SHP77 treated with DMSO at 0.1 percent for 48 hours (cell line): ENCODE results near the gene CHST13.

Experiments used
- DNase-seq: peaks from one replicate; lab custom pipeline; 2025; lab: John Stamatoyannopoulos, UW

The CHST13 gene, protein sequence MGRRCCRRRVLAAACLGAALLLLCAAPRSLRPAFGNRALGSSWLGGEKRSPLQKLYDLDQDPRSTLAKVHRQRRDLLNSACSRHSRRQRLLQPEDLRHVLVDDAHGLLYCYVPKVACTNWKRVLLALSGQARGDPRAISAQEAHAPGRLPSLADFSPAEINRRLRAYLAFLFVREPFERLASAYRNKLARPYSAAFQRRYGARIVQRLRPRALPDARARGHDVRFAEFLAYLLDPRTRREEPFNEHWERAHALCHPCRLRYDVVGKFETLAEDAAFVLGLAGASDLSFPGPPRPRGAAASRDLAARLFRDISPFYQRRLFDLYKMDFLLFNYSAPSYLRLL

GRCh38 chr3:126523745-126524428 is at the start of gene CHST13:
TSS of gene CHST13 (plus strand) at chr3:126524155. CDS start at chr3:126524333, 178 bp downstream.
- DNase-seq, result no peak

GRCh38 chr3:126474498-126475412 is 49.2 kb upstream of the CHST13 start:
- DNase-seq, result no peak

DNA sequence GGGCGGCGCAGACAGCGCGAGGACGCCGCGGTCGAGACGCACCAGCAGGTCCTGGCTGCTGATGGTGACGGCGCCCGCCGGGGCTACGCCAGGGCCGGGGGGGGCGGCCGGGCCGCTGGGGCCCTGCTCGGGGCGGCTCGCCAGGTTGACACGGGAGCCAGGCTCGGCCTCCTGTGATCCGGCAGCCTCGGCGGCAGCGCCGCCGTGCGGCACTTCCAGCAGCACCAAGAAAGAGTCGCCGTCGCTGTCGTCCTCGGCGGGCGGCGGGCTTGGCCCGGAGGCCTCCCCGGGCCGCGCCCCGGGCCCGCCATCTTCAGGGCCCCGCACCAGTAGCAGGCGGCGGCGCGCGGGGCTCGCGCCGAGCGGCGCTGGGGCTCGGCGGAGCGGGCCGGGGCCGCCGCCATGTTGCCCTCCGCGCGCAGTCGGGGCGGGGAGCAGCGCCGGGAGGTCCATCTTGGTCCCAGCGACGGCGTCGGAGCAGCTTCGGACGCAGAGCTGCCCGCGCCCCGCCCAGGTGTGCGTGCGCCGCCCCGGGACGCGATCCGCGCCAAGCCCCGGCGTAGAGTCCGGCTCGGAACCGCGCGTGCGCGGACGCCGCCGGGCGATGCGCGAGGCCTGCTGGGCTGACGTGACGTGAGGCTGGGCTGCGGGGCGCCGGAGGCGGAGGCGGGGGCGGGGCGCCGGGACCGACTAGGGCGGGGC is 48.4 kb upstream of the CHST13 start, which contains the start of gene ZXDC:
ZXDC (minus strand) TSS at position 479 of the 702 bp plus-strand sequence; CDS start at position 453, 26 bp downstream.
- DNase-seq, result peak; percentile 54

GRCh38 chr3:126476166-126477060 is 47.5 kb upstream of the CHST13 start:
- DNase-seq, result no peak

- DNase-seq, result no peak
Measured at GRCh38 chr3:126477061-126477380, 46.9 kb upstream of the CHST13 start.

- DNase-seq, result no peak
Measured at GRCh38 chr3:126478581-126479310, 45.2 kb upstream of the CHST13 start.

DNA sequence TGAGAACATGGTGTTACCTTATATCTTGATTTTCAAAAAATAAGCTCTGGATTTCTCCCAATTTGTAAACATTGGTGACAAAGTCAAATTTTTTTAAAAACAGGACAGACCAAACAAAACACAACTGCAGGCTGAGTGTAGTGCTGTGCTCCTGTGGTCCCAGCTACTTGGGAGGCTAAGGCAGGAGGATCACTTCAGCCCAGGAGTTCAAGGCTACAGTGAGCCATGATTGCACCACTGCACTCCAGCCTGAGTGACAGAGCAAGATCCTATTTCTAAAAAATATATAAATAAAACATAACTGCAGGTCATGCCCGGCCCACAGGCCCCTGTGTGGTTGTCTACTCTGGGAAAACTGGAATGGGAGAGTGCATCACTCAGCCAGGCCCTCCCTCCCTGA is 44.3 kb upstream of the CHST13 start:
- DNase-seq, result no peak

DNA sequence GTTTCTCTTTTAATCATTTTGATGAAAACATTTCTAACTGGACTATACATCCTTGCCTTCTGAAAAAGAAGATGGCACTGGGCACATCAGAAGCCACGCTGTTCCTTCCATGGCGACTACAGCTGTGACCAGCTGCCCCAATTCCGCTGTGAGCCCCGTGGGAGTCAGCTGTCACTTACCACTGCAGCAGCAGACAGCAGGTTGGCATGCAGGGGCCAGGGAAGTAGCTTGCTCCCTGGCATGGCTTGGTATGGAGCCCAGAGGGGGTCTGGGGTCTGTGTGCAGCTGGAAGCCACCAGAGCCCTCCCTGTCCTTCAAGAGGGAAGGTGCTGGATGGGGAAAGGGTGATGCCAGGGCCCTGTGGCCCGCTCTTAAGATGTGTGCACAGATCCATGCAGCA is 43.7 kb upstream of the CHST13 start:
- no peak for DNase-seq

GRCh38 chr3:126480861-126481260 is 43.1 kb upstream of the CHST13 start:
- no peak for DNase-seq

- DNase-seq, result peak; percentile 44
Measured at GRCh38 chr3:126481808-126482502, 42.0 kb upstream of the CHST13 start.

GRCh38 chr3:126482503-126483255 is 41.3 kb upstream of the CHST13 start:
- no peak for DNase-seq

GRCh38 chr3:126483321-126483761 is 40.6 kb upstream of the CHST13 start:
- DNase-seq, result no peak

- DNase-seq, result no peak
Measured at GRCh38 chr3:126484148-126484547, 39.8 kb upstream of the CHST13 start.

DNA sequence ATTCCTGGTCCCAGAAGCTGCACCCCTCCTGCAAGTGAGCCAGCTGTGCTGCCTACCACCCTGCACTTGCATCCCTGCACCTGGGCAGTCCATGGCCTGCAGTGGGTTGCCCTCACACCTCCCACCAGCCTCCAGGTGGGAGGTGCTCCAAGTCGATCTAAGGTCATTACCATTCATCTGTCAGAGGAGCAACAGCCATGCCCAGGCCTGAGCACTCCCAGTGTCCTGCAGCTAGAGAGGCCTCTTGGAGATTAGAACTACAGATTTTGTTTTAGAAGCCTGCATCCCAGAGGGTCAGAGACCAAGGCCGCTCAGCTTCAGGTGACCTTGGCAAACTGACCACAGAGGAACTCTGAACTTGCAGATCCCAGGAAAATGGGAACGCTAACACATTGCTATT is 39.3 kb upstream of the CHST13 start:
- DNase-seq, result no peak

DNA sequence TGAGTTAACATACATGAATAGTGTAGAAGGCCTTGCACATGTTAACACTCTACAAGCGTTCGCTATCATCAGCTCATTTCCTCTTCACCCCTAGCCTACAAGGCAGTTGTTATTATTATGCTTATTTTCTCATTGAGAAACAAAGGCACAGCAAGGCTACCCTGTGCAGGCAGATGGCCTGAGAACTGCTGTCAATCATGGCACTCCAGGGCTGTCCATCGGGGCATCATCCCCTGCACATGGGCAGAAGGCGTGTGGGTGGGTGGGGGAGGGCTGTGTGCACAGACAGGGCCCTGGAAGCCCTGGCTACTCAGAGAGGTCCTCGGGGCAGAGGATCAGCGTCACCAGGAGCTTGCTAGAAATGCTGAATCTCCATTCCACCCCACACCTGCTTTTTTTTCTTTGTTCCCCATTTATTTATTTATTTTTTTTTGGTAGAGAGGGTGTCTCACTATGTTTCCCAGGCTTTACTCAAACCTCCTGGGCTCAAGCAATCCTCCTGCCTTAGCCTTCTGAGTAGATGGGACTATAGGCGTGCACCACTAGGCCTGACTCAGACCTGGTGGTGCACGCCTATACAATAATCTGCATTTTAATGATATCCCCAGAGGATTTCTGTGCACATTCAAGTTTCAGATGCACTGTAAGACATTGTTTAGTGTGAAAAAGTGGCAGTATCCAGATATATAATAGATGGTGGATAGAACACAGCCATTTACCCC is 38.6 kb upstream of the CHST13 start:
- DNase-seq, result no peak

GRCh38 chr3:126485956-126486355 is 38.0 kb upstream of the CHST13 start:
- DNase-seq, result no peak

- no peak for DNase-seq
Measured at GRCh38 chr3:126486360-126486847, 37.6 kb upstream of the CHST13 start.
